Measurements from ENCODE around the gene SRP14. TPM values are rescaled to one million over a fixed set of nuclear protein-coding genes. Genes with fewer than 3 reads are reported as not detected.

The SRP14 gene
- total RNA-seq, 4 donors from 2014 or later = 142 to 485 (median 230) TPM

DNA sequence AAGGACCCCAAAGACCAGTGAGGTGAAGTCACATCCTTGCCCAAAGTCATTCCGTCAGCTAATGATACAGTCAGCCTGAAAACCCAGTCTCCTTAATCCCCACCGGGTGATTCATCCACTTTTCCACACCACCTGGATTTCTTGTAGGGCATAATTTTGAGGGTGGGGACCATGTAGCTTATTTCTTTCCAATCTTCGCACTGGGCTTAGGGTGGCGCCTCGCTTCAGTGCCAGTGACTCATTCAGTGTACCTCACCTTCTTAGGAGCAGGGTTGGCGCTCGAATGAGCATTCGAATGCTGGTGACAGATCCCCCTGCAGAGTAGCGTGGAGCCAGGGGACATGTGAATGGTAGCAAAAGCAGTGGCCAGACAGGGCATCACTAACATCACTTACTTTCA is 45.7 kb upstream of the SRP14 start:
- H3K4me1 ChIP-seq = peaks cover 11 to 16% of the 10 kb centered on the region in 2 donors
- no peak overlapping the region for H3K27ac ChIP-seq
- H3K36me3 ChIP-seq = no peaks in the 10 kb centered on the region
- H3K4me3 ChIP-seq = no peak overlapping the region
- TF ChIP-seq CTCF (IDR thresholded peaks at IDR 0.05) (no peak), POLR2A (IDR thresholded peaks at IDR 0.05) (no peak)
- no peaks in the 10 kb centered on the region for H3K27me3 ChIP-seq
- DNase-seq = no peak
- intact Hi-C loops (cut with DNase I; ENCODE audit: low total_unique reads) = no loop called here
- H3K9me3 ChIP-seq = no peaks in the 10 kb centered on the region

DNA sequence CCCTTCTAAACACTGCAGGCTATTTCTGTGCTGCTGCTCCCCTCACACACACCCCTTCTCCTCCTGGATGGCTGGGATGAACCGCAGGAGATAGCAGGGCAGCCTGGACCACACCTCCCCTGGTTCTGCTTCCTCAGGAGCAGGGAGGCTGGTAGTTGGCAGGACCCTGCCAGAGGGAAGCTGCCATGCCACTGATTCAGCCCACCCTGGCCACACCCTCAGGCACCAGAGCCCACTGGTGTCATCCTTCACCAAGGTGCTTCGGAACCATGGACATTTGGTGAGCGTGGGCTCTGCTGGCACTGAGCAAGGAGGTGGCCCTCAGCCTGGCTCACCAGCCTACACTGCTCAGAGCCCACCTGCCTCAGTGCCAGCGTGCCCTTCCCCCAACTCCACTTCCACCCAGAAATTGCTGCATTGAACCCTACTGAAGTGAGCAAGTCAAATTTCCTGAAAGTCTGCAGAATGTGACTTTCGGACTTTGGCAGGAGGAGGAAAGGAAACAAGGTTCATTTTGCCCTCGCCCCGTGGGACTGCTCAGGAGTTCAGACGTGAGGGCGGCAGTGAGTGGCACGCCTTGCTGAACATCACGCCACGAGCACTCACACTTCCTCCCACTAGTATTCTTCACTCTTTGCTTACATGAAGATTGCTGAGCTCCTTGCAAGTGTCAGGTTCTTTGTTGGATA is 43.4 kb upstream of the SRP14 start:
- intact Hi-C loops (cut with DNase I; ENCODE audit: low total_unique reads) = no loop called here
- H3K27me3 ChIP-seq = no peaks in the 10 kb centered on the region
- peaks cover 0 to 6% of the 10 kb centered on the region in 2 donors for H3K4me1 ChIP-seq
- H3K27ac ChIP-seq = peak overlapping the region; percentile 74 to 87
- TF ChIP-seq POLR2A (IDR thresholded peaks at IDR 0.05) (no peak), CTCF (IDR thresholded peaks at IDR 0.05) (no peak)
- no peaks in the 10 kb centered on the region for H3K36me3 ChIP-seq
- no peak for DNase-seq
- no peaks in the 10 kb centered on the region for H3K9me3 ChIP-seq
- peak overlapping the region in 1 of 2 donors; percentile 25 for H3K4me3 ChIP-seq

DNA sequence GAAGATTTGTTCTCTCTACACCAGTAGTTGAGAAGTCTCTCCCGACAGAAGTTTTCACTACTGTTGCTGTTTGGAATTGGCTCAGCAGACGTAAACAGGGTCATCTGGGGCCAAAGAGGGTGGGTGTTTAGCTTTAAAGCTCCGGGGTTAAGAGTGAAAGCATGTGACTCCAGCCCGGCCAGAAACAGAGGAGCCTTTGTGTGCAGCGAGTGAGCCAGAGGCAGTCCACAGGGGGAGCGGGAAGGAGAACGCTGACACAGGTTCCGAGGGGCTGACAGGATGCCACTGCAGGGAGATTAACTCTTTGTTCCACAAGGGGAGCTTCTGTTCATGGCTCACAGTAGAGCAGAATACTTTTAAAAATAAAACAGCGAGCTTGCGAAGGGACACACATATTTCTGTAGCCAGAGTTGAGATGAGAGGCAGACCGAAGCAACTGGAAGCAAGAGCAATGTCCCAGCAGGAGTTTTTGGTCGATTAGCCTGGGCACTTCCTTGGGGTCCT is 42.8 kb upstream of the SRP14 start:
- Histone ChIP-seq H3K36me3 (no peaks in the 10 kb centered on the region), H3K9me3 (no peaks in the 10 kb centered on the region), H3K27ac (peak overlapping the region; percentile 74 to 87), H3K27me3 (no peaks in the 10 kb centered on the region), H3K4me1 (peaks cover 0 to 6% of the 10 kb centered on the region in 2 donors), H3K4me3 (peak overlapping the region; percentile 25 to 33)
- intact Hi-C loops (cut with DNase I; ENCODE audit: low total_unique reads) = no loop called here
- peak; percentile 63 to 69 for DNase-seq
- TF ChIP-seq POLR2A (IDR thresholded peaks at IDR 0.05) (peak in 1 of 2 donors; percentile 26), CTCF (IDR thresholded peaks at IDR 0.05) (peak in 2 of 4 experiments; percentile 4 to 8)

DNA sequence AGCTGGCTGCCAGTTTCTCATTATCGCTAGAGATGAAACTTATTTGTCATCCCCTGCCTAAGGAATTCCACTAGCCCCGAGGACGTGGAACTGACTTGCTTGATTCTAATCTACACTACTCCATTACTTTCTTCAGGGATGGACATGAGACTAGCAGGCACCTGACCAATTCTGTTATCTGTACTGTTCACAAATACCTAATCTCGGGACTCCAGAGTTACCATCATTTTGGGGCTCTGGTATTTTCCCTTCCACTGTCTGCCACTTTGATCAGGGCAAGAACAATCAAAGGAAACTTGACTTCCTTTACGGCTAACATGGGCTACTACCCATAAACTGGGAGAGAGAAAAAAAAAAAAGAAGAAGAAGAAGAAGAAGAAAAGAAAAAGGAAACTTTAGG is 41.9 kb upstream of the SRP14 start:
- Histone ChIP-seq H3K36me3 (no peaks in the 10 kb centered on the region), H3K27ac (peak overlapping the region; percentile 74 to 87), H3K27me3 (no peaks in the 10 kb centered on the region), H3K9me3 (no peaks in the 10 kb centered on the region), H3K4me3 (no peak overlapping the region), H3K4me1 (peaks cover 0 to 6% of the 10 kb centered on the region in 2 donors)
- no peak for TF ChIP-seq POLR2A (IDR thresholded peaks at IDR 0.05)
- intact Hi-C loops (cut with DNase I; ENCODE audit: low total_unique reads) = no loop called here
- DNase-seq = no peak

DNA sequence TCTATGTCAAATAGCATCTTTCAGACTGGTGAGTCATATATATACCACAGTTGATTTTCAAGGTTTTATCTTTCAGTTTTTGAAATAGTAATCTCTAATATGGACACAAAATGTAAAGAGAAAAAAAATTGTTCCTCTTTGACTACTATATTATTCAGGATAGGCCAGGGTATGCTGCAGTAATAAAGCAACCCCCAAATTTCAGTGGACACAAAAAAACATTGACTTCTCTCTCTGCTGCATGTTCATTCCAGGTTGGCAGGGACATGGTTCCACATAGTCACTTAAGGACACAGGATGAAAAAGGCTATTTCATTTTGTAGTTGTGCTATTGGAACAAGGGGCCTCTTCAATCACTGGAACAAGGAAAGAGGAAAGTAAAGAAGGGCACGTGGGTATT is 41.1 kb upstream of the SRP14 start:
- intact Hi-C loops (cut with DNase I; ENCODE audit: low total_unique reads) = no loop called here
- TF ChIP-seq CTCF (IDR thresholded peaks at IDR 0.05) (no peak), POLR2A (IDR thresholded peaks at IDR 0.05) (no peak)
- Histone ChIP-seq H3K9me3 (no peaks in the 10 kb centered on the region), H3K4me1 (peaks cover 0 to 6% of the 10 kb centered on the region in 2 donors), H3K4me3 (no peak overlapping the region), H3K36me3 (no peaks in the 10 kb centered on the region), H3K27ac (peak overlapping the region; percentile 74 to 87), H3K27me3 (no peaks in the 10 kb centered on the region)
- DNase-seq = no peak
